DMS53 treated with DMSO at 0.1 percent for 48 hours (cell line): ENCODE results near the gene ATG9A.
"Not testable (repeated sequence)": the region's sequence is repeated elsewhere in the genome, so short reads cannot be mapped to it uniquely, and the experiment has no call there.

ENCODE experiments used
- DNase-seq: peaks from one replicate; lab custom pipeline; 2025; ENCODE audit not compliant: unreplicated experiment; lab: John Stamatoyannopoulos, UW

Gene ATG9A

GRCh38 chr2:219229305-219230058 is at the start of gene ATG9A, which contains the start of gene ANKZF1:
Gene ATG9A (minus strand): TSS chr2:219229636. CDS start chr2:219228024, 1,612 bp downstream.
Gene ANKZF1 (plus strand): TSS chr2:219229806. CDS start chr2:219230258, 452 bp downstream.
- peak; percentile 95 for DNase-seq

GRCh38 chr2:219278655-219279150 is 49.3 kb upstream of the ATG9A start:
- no peak for DNase-seq

- DNase-seq: peak; percentile 68
These were observed 48.5 kb upstream of the ATG9A start for GRCh38 chr2:219277703-219278654.

GRCh38 chr2:219274361-219274921 is 45.0 kb upstream of the ATG9A start:
- DNase-seq: no peak

GRCh38 chr2:219273937-219274336 is 44.5 kb upstream of the ATG9A start:
- DNase-seq: no peak

- no peak for DNase-seq
These were observed 43.6 kb upstream of the ATG9A start for GRCh38 chr2:219272995-219273394.

GRCh38 chr2:219272356-219272755 is 42.9 kb upstream of the ATG9A start:
- no peak for DNase-seq

- DNase-seq: no peak
These were observed 41.6 kb upstream of the ATG9A start for GRCh38 chr2:219271021-219271420.

- DNase-seq: no peak
These were observed 40.6 kb upstream of the ATG9A start for GRCh38 chr2:219270055-219270372.

GRCh38 chr2:219269362-219270054 is 40.1 kb upstream of the ATG9A start:
- DNase-seq: peak; percentile 14

GRCh38 chr2:219268294-219268693 is 38.9 kb upstream of the ATG9A start:
- DNase-seq: no peak

GRCh38 chr2:219266886-219267285 is 37.5 kb upstream of the ATG9A start:
- DNase-seq: no peak

- no peak for DNase-seq
These were observed 36.8 kb upstream of the ATG9A start for GRCh38 chr2:219266232-219266631.

- no peak for DNase-seq
These were observed 31.8 kb upstream of the ATG9A start for GRCh38 chr2:219261024-219261855.

GRCh38 chr2:219258942-219259341 is 29.5 kb upstream of the ATG9A start:
- DNase-seq: not testable (repeated sequence)

GRCh38 chr2:219254590-219255201 is 25.3 kb upstream of the ATG9A start:
- DNase-seq: no peak

- DNase-seq: peak; percentile 69
These were observed 24.5 kb upstream of the ATG9A start, which contains the start of gene TUBA4A for GRCh38 chr2:219253753-219254589. Gene TUBA4A (minus strand): TSS chr2:219253918. CDS start chr2:219253858, 60 bp downstream.
